SK-N-SH treated with all-trans-retinoic acid at 6 μM for 48 hours (cell line): Measurements from ENCODE around the gene SDR9C7.

ENCODE experiments used
- ATAC-seq: fragments of 200-7000 bp; cut with Tn5 transposase; 3 replicates; pipeline ENCODE4 v1.9.1; 2020; ENCODE audit warnings: mild to moderate bottlenecking, moderate library complexity
- ARNTL ChIP-seq: fragments of 450-650 bp; formaldehyde crosslinking; IDR thresholded peaks from 2 replicates; pipeline ENCODE4 v1.5.0; 2020; ENCODE audit warnings: low read depth, mild to moderate bottlenecking, moderate library complexity, borderline replicate concordance
- BACH2 ChIP-seq: fragments of 250-450 bp; sonication (Bioruptor Pico); IDR thresholded peaks from 2 replicates; pipeline ENCODE4 v1.9.0; 2021; ENCODE audit warnings: mild to moderate bottlenecking, borderline replicate concordance
- CSDC2 ChIP-seq: fragments of 250-450 bp; sonication (Bioruptor Pico); IDR thresholded peaks from 2 replicates; pipeline ENCODE4 v1.5.0; 2020; ENCODE audit warnings: mild to moderate bottlenecking, moderate library complexity
- GLIS3 ChIP-seq: fragments of 250-450 bp; sonication (Bioruptor Pico); IDR thresholded peaks from 2 replicates; pipeline ENCODE4 v1.5.0; 2020; ENCODE audit warnings: mild to moderate bottlenecking, moderate library complexity
- ISL1 ChIP-seq: fragments of 250-450 bp; sonication (Bioruptor Pico); IDR thresholded peaks from 2 replicates; pipeline ENCODE4 v2.1.2; 2022; ENCODE audit warnings: mild to moderate bottlenecking, moderate library complexity
- OSR1 ChIP-seq: fragments of 250-450 bp; sonication (Bioruptor Pico); IDR thresholded peaks from 2 replicates; pipeline ENCODE4 v1.8.0; 2022; ENCODE audit warnings: moderate library complexity, mild to moderate bottlenecking, inconsistent platforms
- PPARA ChIP-seq: fragments of 250-450 bp; sonication (Bioruptor Pico); IDR thresholded peaks from 2 replicates; pipeline ENCODE4 v1.5.0; 2020; ENCODE audit warnings: mild to moderate bottlenecking, borderline replicate concordance
- RARB ChIP-seq: fragments of 250-450 bp; sonication (Bioruptor Pico); IDR thresholded peaks from 2 replicates; pipeline ENCODE4 v1.8.0; 2021; ENCODE audit warnings: mild to moderate bottlenecking, moderate library complexity
- SNAI2 ChIP-seq: fragments of 250-450 bp; sonication (Bioruptor Pico); IDR thresholded peaks from 2 replicates; pipeline ENCODE4 v1.5.0; 2020; ENCODE audit warnings: mild to moderate bottlenecking, moderate library complexity
- TCF4 ChIP-seq: fragments of 250-450 bp; sonication (Bioruptor Pico); IDR thresholded peaks from 2 replicates; pipeline ENCODE4 v1.8.0; 2021; ENCODE audit warnings: mild to moderate bottlenecking, moderate library complexity, borderline replicate concordance
- TOX ChIP-seq: fragments of 250-450 bp; sonication (Bioruptor Pico); IDR thresholded peaks from 2 replicates; pipeline ENCODE4 v1.8.0; 2021; ENCODE audit warnings: mild to moderate bottlenecking, moderate library complexity, borderline replicate concordance
- ZFP3 ChIP-seq: fragments of 250-450 bp; sonication (Bioruptor Pico); IDR thresholded peaks from 2 replicates; pipeline ENCODE4 v1.5.0; 2020; ENCODE audit warnings: mild to moderate bottlenecking, moderate library complexity
- ZFP30 ChIP-seq: fragments of 450-650 bp; formaldehyde crosslinking; IDR thresholded peaks from 2 replicates; pipeline ENCODE4 v1.5.0; 2022; ENCODE audit warnings: mild to moderate bottlenecking, moderate library complexity
- ZNF8 ChIP-seq: fragments of 450-650 bp; formaldehyde crosslinking; IDR thresholded peaks from 2 replicates; pipeline ENCODE4 v1.5.0; 2020; ENCODE audit warnings: mild to moderate bottlenecking, moderate library complexity
- TF ChIP-seq, protein P1 (sequence below): fragments of 250-450 bp; sonication (Bioruptor Pico); IDR thresholded peaks from 2 replicates; pipeline ENCODE4 v1.5.1; 2021; ENCODE audit warnings: mild to moderate bottlenecking, moderate library complexity
- TF ChIP-seq, protein P2 (sequence below): fragments of 250-450 bp; sonication (Bioruptor Pico); IDR thresholded peaks from 2 replicates; pipeline ENCODE4 v1.8.0; 2020; ENCODE audit warnings: mild to moderate bottlenecking, moderate library complexity, borderline replicate concordance
- TF ChIP-seq, protein P3 (sequence below): fragments of 250-450 bp; sonication (Bioruptor Pico); IDR thresholded peaks from 2 replicates; pipeline ENCODE4 v1.8.0; 2021; ENCODE audit warnings: low read depth, mild to moderate bottlenecking, moderate library complexity, borderline replicate concordance
- TF ChIP-seq, protein P4 (sequence below): fragments of 250-450 bp; sonication (Bioruptor Pico); IDR thresholded peaks from 2 replicates; pipeline ENCODE4 v1.5.0; 2020; ENCODE audit warnings: mild to moderate bottlenecking, moderate library complexity
- TF ChIP-seq, protein P5 (sequence below): fragments of 250-450 bp; sonication (Bioruptor Pico); IDR thresholded peaks from 2 replicates; pipeline ENCODE4 v1.5.1; 2020; ENCODE audit warnings: low read depth, mild to moderate bottlenecking, moderate library complexity

SDR9C7 gene

DNA sequence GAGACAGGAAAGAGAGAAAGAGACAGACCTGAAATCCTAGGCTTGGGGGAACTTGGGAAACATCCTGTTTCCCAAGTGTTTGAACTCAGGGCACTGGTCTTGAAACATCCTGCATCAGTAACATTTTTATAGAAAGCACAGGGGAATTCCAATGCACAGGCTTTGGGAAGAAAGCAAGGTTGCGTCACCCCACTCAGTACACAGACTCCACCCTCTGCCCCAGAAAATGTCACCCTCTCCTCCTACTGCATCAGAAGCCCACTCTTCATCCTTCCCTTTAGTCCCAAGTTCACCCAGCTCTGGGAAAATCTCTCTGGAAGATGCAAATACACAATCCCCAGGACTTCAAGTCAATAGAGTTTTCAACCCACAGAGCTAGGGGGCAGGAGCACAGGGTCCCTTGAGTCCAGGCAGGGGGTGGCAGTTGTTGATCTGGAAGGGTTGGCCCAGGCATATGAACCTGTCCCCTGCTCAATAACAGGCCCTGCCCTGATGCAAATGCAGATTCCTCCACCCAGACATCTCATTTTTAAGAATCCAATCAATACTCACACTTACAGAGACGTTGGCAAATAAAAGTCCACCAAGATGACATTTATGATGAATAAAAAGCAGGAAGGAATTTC, 21.5 kb upstream of the SDR9C7 start:
- TF ChIP-seq, protein P1, sequence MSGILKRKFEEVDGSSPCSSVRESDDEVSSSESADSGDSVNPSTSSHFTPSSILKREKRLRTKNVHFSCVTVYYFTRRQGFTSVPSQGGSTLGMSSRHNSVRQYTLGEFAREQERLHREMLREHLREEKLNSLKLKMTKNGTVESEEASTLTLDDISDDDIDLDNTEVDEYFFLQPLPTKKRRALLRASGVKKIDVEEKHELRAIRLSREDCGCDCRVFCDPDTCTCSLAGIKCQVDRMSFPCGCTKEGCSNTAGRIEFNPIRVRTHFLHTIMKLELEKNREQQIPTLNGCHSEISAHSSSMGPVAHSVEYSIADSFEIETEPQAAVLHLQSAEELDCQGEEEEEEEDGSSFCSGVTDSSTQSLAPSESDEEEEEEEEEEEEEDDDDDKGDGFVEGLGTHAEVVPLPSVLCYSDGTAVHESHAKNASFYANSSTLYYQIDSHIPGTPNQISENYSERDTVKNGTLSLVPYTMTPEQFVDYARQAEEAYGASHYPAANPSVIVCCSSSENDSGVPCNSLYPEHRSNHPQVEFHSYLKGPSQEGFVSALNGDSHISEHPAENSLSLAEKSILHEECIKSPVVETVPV (CRISPR knock-in tag) = no peak
- TF ChIP-seq RARB (CRISPR knock-in tag) (no peak), ARNTL (CRISPR knock-in tag) (no peak), CSDC2 (no peak)
- no peak for ATAC-seq

DNA sequence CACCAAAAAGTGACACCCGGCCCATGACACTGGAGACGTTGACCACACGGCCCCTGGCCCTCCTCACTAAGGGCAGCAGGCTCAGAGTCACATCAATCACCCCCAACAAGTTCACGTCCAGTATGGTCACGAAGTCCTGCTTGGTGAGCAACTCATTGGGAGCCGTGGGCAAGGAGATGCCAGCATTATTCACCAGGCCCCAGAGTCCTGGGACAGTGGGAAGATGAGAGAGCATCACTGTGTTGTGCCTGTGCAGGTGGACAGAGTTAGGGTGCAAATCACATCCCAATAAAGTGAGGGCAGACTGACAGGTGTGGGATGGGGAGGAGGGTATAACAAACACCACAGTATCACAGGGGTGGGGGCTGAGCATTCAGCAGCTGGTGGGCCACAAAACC, 20.7 kb upstream of the SDR9C7 start:
- ATAC-seq = no peak
- no peak for TF ChIP-seq ZFP30 (CRISPR knock-in tag)
- no peak for TF ChIP-seq BACH2
- TF ChIP-seq ARNTL (CRISPR knock-in tag) = no peak
- TF ChIP-seq ZFP3 (CRISPR knock-in tag) = no peak
- no peak for TF ChIP-seq RARB (CRISPR knock-in tag)
- no peak for TF ChIP-seq PPARA (CRISPR knock-in tag)

DNA sequence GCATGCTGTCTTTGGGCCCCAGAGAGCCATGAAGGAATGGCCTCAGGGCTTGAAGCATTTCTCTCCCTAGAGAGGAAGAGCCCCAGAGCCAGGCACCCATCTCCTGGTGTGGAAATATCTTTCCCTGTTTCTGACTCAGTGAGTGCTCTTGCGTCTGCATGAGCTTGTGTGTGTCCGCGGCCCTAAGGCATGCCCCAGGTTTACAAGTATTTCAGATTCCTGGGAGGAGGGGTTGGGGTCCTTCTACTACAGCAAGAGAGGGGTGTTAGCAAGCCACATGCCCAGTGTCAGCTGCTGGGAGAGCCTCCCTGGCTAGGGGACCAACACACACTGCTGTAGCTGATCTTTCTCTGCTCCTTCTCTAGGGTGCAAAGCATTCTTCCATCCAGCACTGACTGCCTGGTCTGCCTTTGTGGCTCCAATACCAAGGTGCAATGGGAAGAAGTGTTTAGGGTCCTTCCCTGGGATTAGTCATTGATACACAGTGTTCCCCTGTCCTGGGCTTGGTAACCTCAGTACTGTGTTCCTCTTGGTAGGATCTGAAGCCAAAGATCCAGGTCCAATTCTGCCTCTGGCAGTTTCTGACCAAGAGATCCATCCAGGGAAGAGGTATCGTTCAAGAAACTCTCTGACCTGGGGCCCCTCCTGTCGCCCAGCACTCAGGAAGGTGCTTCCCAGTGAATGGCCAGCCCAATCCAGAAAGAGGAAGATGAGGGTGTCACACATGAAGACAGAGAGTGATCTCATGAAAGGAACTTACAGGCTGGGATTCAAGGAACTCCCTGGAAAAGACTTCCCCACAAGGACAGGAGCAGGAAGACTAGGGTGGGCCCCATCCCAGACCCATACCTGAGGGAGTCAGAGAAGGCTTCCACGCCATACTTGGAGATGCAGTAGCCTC, 20.1 kb upstream of the SDR9C7 start:
- TF ChIP-seq, protein P2, sequence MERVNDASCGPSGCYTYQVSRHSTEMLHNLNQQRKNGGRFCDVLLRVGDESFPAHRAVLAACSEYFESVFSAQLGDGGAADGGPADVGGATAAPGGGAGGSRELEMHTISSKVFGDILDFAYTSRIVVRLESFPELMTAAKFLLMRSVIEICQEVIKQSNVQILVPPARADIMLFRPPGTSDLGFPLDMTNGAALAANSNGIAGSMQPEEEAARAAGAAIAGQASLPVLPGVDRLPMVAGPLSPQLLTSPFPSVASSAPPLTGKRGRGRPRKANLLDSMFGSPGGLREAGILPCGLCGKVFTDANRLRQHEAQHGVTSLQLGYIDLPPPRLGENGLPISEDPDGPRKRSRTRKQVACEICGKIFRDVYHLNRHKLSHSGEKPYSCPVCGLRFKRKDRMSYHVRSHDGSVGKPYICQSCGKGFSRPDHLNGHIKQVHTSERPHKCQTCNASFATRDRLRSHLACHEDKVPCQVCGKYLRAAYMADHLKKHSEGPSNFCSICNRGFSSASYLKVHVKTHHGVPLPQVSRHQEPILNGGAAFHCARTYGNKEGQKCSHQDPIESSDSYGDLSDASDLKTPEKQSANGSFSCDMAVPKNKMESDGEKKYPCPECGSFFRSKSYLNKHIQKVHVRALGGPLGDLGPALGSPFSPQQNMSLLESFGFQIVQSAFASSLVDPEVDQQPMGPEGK = no peak
- TF ChIP-seq TCF4 (CRISPR knock-in tag) = no peak
- TF ChIP-seq GLIS3 (CRISPR knock-in tag) = no peak
- no peak for TF ChIP-seq RARB (CRISPR knock-in tag)
- TF ChIP-seq OSR1 = no peak
- no peak for TF ChIP-seq ARNTL (CRISPR knock-in tag)
- TF ChIP-seq BACH2 = no peak
- TF ChIP-seq, protein P3, sequence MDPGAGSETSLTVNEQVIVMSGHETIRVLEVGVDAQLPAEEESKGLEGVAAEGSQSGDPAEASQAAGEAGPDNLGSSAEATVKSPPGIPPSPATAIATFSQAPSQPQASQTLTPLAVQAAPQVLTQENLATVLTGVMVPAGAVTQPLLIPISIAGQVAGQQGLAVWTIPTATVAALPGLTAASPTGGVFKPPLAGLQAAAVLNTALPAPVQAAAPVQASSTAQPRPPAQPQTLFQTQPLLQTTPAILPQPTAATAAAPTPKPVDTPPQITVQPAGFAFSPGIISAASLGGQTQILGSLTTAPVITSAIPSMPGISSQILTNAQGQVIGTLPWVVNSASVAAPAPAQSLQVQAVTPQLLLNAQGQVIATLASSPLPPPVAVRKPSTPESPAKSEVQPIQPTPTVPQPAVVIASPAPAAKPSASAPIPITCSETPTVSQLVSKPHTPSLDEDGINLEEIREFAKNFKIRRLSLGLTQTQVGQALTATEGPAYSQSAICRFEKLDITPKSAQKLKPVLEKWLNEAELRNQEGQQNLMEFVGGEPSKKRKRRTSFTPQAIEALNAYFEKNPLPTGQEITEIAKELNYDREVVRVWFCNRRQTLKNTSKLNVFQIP (CRISPR knock-in tag) = no peak
- TF ChIP-seq, protein P1 (CRISPR knock-in tag) = no peak
- TF ChIP-seq CSDC2 = no peak
- TF ChIP-seq SNAI2 (CRISPR knock-in tag) = no peak
- TF ChIP-seq ISL1 (CRISPR knock-in tag) = no peak
- TF ChIP-seq PPARA (CRISPR knock-in tag) = no peak
- TF ChIP-seq ZFP30 (CRISPR knock-in tag) = no peak
- TF ChIP-seq, protein P4, sequence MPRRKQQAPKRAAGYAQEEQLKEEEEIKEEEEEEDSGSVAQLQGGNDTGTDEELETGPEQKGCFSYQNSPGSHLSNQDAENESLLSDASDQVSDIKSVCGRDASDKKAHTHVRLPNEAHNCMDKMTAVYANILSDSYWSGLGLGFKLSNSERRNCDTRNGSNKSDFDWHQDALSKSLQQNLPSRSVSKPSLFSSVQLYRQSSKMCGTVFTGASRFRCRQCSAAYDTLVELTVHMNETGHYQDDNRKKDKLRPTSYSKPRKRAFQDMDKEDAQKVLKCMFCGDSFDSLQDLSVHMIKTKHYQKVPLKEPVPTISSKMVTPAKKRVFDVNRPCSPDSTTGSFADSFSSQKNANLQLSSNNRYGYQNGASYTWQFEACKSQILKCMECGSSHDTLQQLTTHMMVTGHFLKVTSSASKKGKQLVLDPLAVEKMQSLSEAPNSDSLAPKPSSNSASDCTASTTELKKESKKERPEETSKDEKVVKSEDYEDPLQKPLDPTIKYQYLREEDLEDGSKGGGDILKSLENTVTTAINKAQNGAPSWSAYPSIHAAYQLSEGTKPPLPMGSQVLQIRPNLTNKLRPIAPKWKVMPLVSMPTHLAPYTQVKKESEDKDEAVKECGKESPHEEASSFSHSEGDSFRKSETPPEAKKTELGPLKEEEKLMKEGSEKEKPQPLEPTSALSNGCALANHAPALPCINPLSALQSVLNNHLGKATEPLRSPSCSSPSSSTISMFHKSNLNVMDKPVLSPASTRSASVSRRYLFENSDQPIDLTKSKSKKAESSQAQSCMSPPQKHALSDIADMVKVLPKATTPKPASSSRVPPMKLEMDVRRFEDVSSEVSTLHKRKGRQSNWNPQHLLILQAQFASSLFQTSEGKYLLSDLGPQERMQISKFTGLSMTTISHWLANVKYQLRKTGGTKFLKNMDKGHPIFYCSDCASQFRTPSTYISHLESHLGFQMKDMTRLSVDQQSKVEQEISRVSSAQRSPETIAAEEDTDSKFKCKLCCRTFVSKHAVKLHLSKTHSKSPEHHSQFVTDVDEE (CRISPR knock-in tag) = no peak
- ATAC-seq = no peak

DNA sequence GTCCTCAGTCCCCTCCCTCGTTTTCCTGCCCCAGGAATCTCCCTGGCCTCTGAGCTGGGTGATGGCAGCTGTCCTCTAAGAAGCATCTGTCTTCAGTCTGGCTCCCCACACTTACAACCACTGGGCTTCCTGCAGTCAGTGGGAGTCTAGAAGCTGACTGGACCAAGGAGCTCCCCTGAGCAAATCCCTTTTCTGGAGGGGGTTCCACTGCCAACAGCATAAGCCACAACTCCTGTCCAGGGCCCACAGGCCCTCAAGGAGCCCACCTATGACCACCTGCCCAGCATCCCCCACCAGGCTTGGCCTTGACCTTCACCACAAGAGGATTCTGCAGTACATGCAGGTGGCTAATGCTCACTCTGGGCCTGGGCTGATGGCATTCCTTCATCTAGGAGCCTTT, 19.1 kb upstream of the SDR9C7 start:
- no peak for ATAC-seq
- TF ChIP-seq, protein P5, sequence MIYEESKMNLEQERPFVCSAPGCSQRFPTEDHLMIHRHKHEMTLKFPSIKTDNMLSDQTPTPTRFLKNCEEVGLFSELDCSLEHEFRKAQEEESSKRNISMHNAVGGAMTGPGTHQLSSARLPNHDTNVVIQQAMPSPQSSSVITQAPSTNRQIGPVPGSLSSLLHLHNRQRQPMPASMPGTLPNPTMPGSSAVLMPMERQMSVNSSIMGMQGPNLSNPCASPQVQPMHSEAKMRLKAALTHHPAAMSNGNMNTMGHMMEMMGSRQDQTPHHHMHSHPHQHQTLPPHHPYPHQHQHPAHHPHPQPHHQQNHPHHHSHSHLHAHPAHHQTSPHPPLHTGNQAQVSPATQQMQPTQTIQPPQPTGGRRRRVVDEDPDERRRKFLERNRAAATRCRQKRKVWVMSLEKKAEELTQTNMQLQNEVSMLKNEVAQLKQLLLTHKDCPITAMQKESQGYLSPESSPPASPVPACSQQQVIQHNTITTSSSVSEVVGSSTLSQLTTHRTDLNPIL = no peak
- TF ChIP-seq GLIS3 (CRISPR knock-in tag) = no peak
- TF ChIP-seq, protein P3 (CRISPR knock-in tag) = no peak
- TF ChIP-seq ZNF8 (CRISPR knock-in tag) = no peak
- no peak for TF ChIP-seq ZFP3 (CRISPR knock-in tag)
- no peak for TF ChIP-seq TCF4 (CRISPR knock-in tag)
- no peak for TF ChIP-seq CSDC2
- TF ChIP-seq TOX (CRISPR knock-in tag) = no peak
- TF ChIP-seq ISL1 (CRISPR knock-in tag) = no peak
